NT2/D1 (cell line): ENCODE measurements around the gene AK3.

Experiments used
- SUZ12 ChIP-seq: IDR thresholded peaks from 2 replicates; pipeline ENCODE4 v1.6.1; 2011; ENCODE audit not compliant: insufficient read length, insufficient read depth; ENCODE audit errors: extremely low read depth
- ZNF274 ChIP-seq: IDR thresholded peaks from 2 replicates; pipeline ENCODE4 v1.6.1; 2011; ENCODE audit warnings: mild to moderate bottlenecking, low read depth, low read length

GRCh38 chr9:4680750-4681149, 60.3 kb downstream of the AK3 start:
- TF ChIP-seq SUZ12 = no peak
- no peak for TF ChIP-seq ZNF274
